ENCODE measurements around the gene PDE4B.
"Not testable (repeated sequence)": the region's sequence is repeated elsewhere in the genome, so short reads cannot be mapped to it uniquely, and the experiment has no call there.

PDE4B gene

DNA sequence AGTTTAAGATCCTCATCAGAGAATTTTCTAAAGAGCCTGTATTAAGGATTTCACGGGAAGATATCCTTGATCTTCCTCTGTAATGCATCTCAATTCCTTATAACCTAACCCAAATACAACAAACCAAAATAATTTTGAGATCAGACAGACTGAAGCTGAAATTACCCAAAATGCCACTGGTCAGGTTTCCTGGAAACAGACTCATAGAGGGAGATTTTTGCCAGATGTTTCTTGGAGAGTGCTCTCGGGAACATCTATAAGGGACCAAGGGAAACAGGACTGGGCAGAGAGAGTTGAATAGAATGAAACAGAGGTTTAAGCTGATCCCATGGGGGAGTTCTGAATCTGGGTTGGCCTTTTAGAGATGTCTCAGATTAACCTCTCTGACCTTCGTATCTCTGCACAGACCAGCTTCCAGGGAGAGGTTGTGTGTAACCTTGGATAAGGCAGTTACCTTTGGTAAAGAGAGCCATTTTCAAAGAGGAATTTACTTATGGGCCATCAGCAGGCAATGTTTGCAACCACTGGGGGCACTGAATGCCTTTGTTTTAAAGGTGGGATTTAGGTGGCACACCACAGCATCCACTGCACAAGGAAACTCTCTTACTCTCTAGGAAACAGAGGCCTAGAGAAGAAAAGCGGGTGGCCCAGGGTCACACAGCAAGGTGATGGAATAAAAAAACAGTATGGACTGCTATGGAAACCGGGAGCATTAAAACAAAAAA lies 610.5 kb downstream of the PDE4B start:
- no peak for DNase-seq

DNA sequence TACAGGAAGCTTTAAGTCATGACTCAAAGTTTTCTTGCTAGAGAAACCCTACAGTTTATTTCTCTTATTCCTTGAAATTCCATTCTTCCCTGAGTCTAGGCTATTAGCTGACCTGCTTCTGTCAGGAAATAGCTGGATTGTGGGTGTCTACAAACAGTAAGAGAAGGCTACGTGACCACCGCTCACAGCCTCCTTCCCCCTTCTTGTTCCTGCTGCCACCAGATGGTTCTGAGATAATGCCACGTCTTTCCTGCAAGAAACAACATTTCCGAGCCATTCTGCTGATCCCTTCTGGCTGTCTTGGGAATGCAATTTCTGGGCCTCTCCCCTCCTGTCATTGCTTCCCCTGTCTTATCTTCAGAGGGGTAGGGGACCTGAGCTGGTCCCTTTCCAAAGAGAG lies 612.4 kb downstream of the PDE4B start:
- no peak for DNase-seq

DNA sequence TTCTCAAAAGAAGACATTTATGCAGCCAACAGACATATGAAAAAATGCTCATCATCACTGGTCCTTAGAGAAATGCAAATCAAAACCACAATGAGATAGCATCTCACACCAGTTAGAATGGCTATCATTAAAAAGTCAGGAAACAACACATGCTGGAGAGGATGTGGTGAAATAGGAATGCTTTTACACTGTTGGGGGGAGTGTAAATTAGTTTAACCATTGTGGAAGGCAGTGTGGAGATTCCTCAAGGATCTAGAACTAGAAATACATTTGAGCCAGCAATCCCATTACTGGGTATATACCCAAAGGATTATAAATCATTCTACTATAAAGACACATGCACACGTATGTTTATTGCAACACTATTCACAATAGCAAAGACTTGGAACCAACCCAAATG lies 618.8 kb downstream of the PDE4B start:
- DNase-seq: not testable (repeated sequence)

GRCh38 chr1:66412704-66413103 lies 620.0 kb downstream of the PDE4B start:
- no peak for DNase-seq

- DNase-seq: no peak
Measured at GRCh38 chr1:66413136-66413837, 620.6 kb downstream of the PDE4B start.

DNA sequence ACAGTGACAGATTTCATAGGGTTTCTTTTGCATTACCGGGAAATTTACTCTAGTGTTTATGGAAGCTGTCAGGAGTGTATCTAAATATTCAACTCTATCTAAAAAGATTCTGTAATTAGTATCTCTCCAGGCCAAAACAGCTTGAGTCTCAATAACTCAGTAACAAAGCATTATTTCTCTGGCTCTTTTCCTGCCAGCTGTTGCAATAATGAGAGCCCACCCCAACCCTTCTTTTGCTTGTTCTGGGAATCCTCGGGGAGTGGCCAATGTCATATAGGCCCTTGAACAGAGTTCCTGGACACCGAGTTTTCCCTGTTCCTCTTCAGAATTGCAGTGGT lies 621.1 kb downstream of the PDE4B start:
- no peak for DNase-seq

GRCh38 chr1:66415281-66415680 lies 622.6 kb downstream of the PDE4B start:
- no peak for DNase-seq

DNA sequence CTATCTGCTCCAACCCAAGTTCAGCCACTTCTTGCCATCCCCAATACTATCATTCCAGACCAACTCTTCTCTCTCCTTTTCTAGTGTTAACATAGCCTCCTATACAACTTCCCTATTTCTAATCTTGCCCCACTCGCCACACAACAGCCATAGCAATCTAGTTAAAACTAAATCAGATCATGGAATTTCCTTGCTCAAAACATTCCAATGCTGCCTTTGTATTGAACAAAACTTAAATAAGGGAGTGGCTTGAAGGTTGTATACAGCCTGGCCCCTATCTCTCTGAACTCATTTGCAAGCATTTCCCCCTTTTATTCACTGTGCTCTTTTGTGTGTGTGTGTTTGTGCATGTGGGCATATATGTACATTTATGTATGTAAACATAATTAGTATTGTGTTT lies 623.2 kb downstream of the PDE4B start:
- DNase-seq: no peak

DNA sequence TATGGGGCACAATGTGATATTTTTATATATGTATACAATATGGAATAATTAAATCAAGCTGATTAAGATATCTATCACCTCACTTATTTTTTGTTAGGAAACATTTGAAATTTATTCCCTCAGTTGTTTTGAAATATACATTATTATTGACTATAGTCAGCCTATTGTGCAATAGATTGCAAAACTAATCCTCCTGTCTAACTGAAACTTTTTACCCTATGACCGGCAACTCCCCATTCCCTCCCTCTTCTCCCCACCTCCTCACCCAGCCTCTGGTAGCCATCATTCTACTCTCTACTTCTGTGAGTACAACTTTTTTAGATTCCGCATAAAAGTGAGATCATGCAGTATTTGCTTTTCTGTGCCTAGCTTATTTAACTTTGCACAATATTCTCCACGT lies 623.6 kb downstream of the PDE4B start:
- no peak for DNase-seq

DNA sequence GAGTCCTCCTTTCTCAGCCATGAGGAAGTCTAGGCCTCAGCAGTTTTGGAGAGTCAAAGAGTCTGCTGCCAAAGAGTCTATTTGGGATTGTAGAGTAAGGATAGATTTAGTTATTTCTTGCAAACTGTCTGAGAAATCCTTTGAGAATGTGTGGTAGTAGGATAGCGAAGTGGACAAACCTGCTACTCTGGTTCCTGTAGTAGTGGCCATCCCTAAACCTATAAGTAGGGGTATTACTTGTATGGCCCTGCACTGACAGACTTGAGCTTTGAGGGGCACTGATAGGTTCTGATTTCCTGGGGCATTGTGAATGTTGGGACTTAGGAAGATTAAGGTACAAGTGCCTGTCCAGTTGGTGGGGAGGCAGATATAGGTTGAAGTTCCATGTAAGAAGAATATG lies 625.3 kb downstream of the PDE4B start:
- no peak for DNase-seq

GRCh38 chr1:66420171-66420570 lies 627.5 kb downstream of the PDE4B start:
- DNase-seq: not testable (repeated sequence)

DNA sequence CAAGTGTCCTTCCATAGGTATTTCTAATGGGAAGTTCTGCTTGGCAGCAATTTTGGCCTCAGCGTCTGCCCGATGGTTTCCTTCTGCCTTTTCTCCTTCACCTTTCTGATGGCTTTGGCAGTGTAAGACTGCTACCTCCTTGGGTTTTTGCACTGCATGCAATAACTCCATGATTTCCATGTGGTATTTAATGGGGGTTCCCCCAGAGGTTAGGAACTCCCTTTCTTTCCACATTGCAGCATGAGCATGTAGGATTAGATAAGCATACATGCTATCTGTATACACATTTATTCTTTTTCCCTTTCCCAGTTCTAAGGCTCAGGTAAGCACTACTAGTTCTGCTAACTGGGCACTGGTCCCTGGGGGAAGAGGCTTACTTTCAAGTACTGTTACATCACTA lies 628.2 kb downstream of the PDE4B start:
- not testable (repeated sequence) for DNase-seq

DNA sequence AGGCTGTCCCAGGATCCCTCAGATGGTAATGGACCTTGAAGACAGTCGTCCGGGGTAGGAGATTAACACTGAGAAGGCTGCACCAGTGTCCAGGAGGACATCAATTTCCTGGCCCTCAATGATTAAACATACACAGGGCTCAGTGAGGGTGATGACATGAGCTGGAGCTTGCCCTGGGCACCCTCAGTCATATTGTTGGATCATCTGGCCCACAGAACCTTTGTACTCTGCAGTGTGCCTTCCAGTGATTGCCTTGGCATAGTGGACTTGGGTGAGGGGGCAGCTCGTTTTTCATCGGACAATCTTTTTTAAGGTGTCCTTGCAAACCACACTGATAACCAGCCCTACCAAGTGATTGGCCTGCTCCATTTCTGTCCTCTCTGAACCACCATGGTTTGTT lies 630.1 kb downstream of the PDE4B start:
- DNase-seq: no peak
